Measurements from ENCODE around the gene ART1.

DNA sequence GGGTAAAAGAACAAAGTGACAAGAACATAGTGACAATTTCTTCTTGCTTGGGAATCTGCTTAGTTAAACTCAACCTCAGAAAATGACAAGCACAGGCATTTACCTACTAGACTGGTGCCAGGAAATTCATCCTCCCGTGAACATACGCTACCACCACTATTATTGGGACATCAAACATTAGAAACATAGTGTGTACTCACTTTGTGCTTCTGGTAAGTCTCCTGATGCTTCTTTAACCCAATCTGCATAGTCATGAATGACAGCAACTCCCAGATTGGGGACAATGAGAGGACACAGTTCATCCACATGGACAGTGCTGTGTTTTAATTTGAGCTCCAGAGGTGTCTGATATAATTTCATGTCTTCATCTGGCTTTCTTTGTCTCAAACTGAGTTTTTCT lies 55.5 kb downstream of the ART1 start:
- TF ChIP-seq, protein P1, sequence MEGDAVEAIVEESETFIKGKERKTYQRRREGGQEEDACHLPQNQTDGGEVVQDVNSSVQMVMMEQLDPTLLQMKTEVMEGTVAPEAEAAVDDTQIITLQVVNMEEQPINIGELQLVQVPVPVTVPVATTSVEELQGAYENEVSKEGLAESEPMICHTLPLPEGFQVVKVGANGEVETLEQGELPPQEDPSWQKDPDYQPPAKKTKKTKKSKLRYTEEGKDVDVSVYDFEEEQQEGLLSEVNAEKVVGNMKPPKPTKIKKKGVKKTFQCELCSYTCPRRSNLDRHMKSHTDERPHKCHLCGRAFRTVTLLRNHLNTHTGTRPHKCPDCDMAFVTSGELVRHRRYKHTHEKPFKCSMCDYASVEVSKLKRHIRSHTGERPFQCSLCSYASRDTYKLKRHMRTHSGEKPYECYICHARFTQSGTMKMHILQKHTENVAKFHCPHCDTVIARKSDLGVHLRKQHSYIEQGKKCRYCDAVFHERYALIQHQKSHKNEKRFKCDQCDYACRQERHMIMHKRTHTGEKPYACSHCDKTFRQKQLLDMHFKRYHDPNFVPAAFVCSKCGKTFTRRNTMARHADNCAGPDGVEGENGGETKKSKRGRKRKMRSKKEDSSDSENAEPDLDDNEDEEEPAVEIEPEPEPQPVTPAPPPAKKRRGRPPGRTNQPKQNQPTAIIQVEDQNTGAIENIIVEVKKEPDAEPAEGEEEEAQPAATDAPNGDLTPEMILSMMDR (IDR thresholded peaks at IDR 0.05): no peak
- no peak for TF ChIP-seq POLR2A (IDR thresholded peaks at IDR 0.05)

All from testis (tissue), 2 donors.